ENCODE results near the gene EN2.

EN2 gene

GRCh38 chr7:155489158-155489840 is 31.4 kb downstream of the EN2 start:
- no peak overlapping the region for H3K4me3 ChIP-seq (ENCODE audit: low read depth, low read length)

GRCh38 chr7:155489862-155490696 is 32.1 kb downstream of the EN2 start:
- no peak for TF ChIP-seq CTCF (conservative IDR thresholded peaks at IDR 0.05; ENCODE audit: low read depth, low read length)
- H3K4me3 ChIP-seq (ENCODE audit: low read depth, low read length) = no peak overlapping the region
- DNase-seq (ENCODE audit: low read depth) = no peak

More at GRCh38 chr7:155489158-155489840, 31.4 kb downstream of the EN2 start:
- DNase-seq (ENCODE audit: low read depth) = no peak
- no peak for TF ChIP-seq CTCF (conservative IDR thresholded peaks at IDR 0.05; ENCODE audit: low read depth, low read length)

GRCh38 chr7:155490697-155491628 is 33.0 kb downstream of the EN2 start:
- DNase-seq (ENCODE audit: low read depth) = no peak
- no peak overlapping the region for H3K4me3 ChIP-seq (ENCODE audit: low read depth, low read length)
- TF ChIP-seq CTCF (conservative IDR thresholded peaks at IDR 0.05; ENCODE audit: low read depth, low read length) = no peak

- no peak overlapping the region for H3K4me3 ChIP-seq (ENCODE audit: low read depth, low read length)
- TF ChIP-seq CTCF (conservative IDR thresholded peaks at IDR 0.05; ENCODE audit: low read depth, low read length) = no peak
- no peak for DNase-seq (ENCODE audit: low read depth)
Measured at GRCh38 chr7:155491812-155492211, 33.9 kb downstream of the EN2 start.

- no peak for DNase-seq (ENCODE audit: low read depth)
- H3K4me3 ChIP-seq (ENCODE audit: low read depth, low read length) = no peak overlapping the region
- no peak for TF ChIP-seq CTCF (conservative IDR thresholded peaks at IDR 0.05; ENCODE audit: low read depth, low read length)
Measured at GRCh38 chr7:155493744-155494538, 36.0 kb downstream of the EN2 start.

- no peak overlapping the region for H3K4me3 ChIP-seq (ENCODE audit: low read depth, low read length)
- TF ChIP-seq CTCF (conservative IDR thresholded peaks at IDR 0.05; ENCODE audit: low read depth, low read length) = no peak
- DNase-seq (ENCODE audit: low read depth) = no peak
Measured at GRCh38 chr7:155494551-155494950, 36.6 kb downstream of the EN2 start.
